Stimulated activated effector memory CD8-positive, alpha-beta T cell treated with anti-CD3 and anti-CD28 coated beads, Interleukin-12 subunit alpha, Interleukin-12 subunit beta, amount 100 ng/mL, for 72 hours (primary cell): ENCODE results near the gene MLH3.
A peak's percentile ranks its signal among the peaks of the same experiment; 100 is the strongest.
"Not testable (repeated sequence)": the region's sequence is repeated elsewhere in the genome, so short reads cannot be mapped to it uniquely, and the experiment has no call there.

ENCODE experiments used
- ATAC-seq: fragments of 150-1000 bp; cut with Tn5 transposase; 2 replicates; pipeline ENCODE4 v1.10.0; 2021
- DNase-seq, 2 donors: peaks; one replicate each; pipeline ENCODE4 v3.0.0; 2021 to 2022; ENCODE audit warnings: low spot score in 2 of 2
- H3K27ac Mint-ChIP-seq: one replicate; pipeline ENCODE4 v1.8.0; 2022; ENCODE audit warnings: mild to moderate bottlenecking, mixed read lengths
- H3K36me3 Mint-ChIP-seq: one replicate; pipeline ENCODE4 v1.8.0; 2022; ENCODE audit warnings: mild to moderate bottlenecking, mixed read lengths
- H3K4me1 Mint-ChIP-seq: one replicate; pipeline ENCODE4 v1.8.0; 2022; ENCODE audit warnings: mixed read lengths
- H3K4me3 Mint-ChIP-seq: one replicate; pipeline ENCODE4 v1.8.0; 2022; ENCODE audit warnings: mild to moderate bottlenecking, mixed read lengths
- H3K9me3 Mint-ChIP-seq: one replicate; pipeline ENCODE4 v1.8.0; 2022; ENCODE audit warnings: mixed read lengths

Gene MLH3

GRCh38 chr14:75023108-75023507 is 28.2 kb downstream of the MLH3 start:
- DNase-seq (no peak), ATAC-seq (no peak)
- Mint-ChIP-seq H3K4me1 (no peaks in the 10 kb centered on the region), H3K36me3 (peaks cover 44% of the 10 kb centered on the region), H3K27ac (no peak overlapping the region), H3K4me3 (no peak overlapping the region), H3K9me3 (no peaks in the 10 kb centered on the region)

- peaks cover 48% of the 10 kb centered on the region for H3K36me3 Mint-ChIP-seq
- H3K9me3 Mint-ChIP-seq: no peaks in the 10 kb centered on the region
- H3K4me3 Mint-ChIP-seq: no peak overlapping the region
- no peaks in the 10 kb centered on the region for H3K4me1 Mint-ChIP-seq
- H3K27ac Mint-ChIP-seq: no peak overlapping the region
- no peak for DNase-seq
- ATAC-seq: no peak
Observed at GRCh38 chr14:75022655-75023054, 28.6 kb downstream of the MLH3 start.

- no peak for DNase-seq
- H3K9me3 Mint-ChIP-seq: no peaks in the 10 kb centered on the region
- no peak overlapping the region for H3K4me3 Mint-ChIP-seq
- no peak overlapping the region for H3K27ac Mint-ChIP-seq
- H3K4me1 Mint-ChIP-seq: no peaks in the 10 kb centered on the region
- peaks cover 85% of the 10 kb centered on the region for H3K36me3 Mint-ChIP-seq
- ATAC-seq: no peak
Observed at GRCh38 chr14:75018694-75019093, 32.6 kb downstream of the MLH3 start.

GRCh38 chr14:75016815-75017214 is 34.5 kb downstream of the MLH3 start:
- Mint-ChIP-seq H3K4me3 (no peak overlapping the region), H3K9me3 (no peaks in the 10 kb centered on the region)

GRCh38 chr14:75015496-75015895 is 35.8 kb downstream of the MLH3 start:
- ATAC-seq (no peak), DNase-seq (no peak)
- H3K4me3 Mint-ChIP-seq: no peak overlapping the region
- H3K27ac Mint-ChIP-seq: no peak overlapping the region
- peaks cover 16% of the 10 kb centered on the region for H3K4me1 Mint-ChIP-seq
- peaks cover 80% of the 10 kb centered on the region for H3K36me3 Mint-ChIP-seq
- H3K9me3 Mint-ChIP-seq: no peaks in the 10 kb centered on the region

More at GRCh38 chr14:75016815-75017214, 34.5 kb downstream of the MLH3 start:
- ATAC-seq (no peak), DNase-seq (no peak)
- Mint-ChIP-seq H3K27ac (peak overlapping the region; percentile 23), H3K4me1 (peaks cover 3% of the 10 kb centered on the region), H3K36me3 (peaks cover 79% of the 10 kb centered on the region)

- H3K36me3 Mint-ChIP-seq: peaks cover 80% of the 10 kb centered on the region
- no peaks in the 10 kb centered on the region for H3K9me3 Mint-ChIP-seq
- DNase-seq (no peak), ATAC-seq (no peak)
- peak overlapping the region; percentile 84 for H3K27ac Mint-ChIP-seq
- peaks cover 17% of the 10 kb centered on the region for H3K4me1 Mint-ChIP-seq
- no peak overlapping the region for H3K4me3 Mint-ChIP-seq
Observed at GRCh38 chr14:75013290-75013689, 38.0 kb downstream of the MLH3 start.

- Mint-ChIP-seq H3K4me1 (peaks cover 23% of the 10 kb centered on the region), H3K9me3 (no peaks in the 10 kb centered on the region), H3K36me3 (peaks cover 80% of the 10 kb centered on the region), H3K27ac (peak overlapping the region; percentile 43), H3K4me3 (no peak overlapping the region)
- ATAC-seq: peak; percentile 96
- no peak for DNase-seq
Observed at GRCh38 chr14:75011356-75011994, 39.8 kb downstream of the MLH3 start.

- DNase-seq (no peak), ATAC-seq (no peak)
- no peaks in the 10 kb centered on the region for H3K9me3 Mint-ChIP-seq
- peaks cover 80% of the 10 kb centered on the region for H3K36me3 Mint-ChIP-seq
- no peak overlapping the region for H3K4me3 Mint-ChIP-seq
- H3K4me1 Mint-ChIP-seq: peaks cover 23% of the 10 kb centered on the region
- H3K27ac Mint-ChIP-seq: peak overlapping the region; percentile 13
Observed at GRCh38 chr14:75010472-75011093, 40.7 kb downstream of the MLH3 start.

GRCh38 chr14:75009176-75009575 is 42.1 kb downstream of the MLH3 start:
- H3K4me3 Mint-ChIP-seq: no peak overlapping the region
- ATAC-seq: no peak
- no peak overlapping the region for H3K27ac Mint-ChIP-seq

GRCh38 chr14:75005357-75005756 is 45.9 kb downstream of the MLH3 start:
- Mint-ChIP-seq H3K9me3 (no peaks in the 10 kb centered on the region), H3K27ac (peak overlapping the region; percentile 95), H3K4me3 (no peak overlapping the region), H3K4me1 (peaks cover 38% of the 10 kb centered on the region), H3K36me3 (peaks cover 80% of the 10 kb centered on the region)
- DNase-seq (no peak), ATAC-seq (no peak)

More at GRCh38 chr14:75009176-75009575, 42.1 kb downstream of the MLH3 start:
- Mint-ChIP-seq H3K36me3 (peaks cover 83% of the 10 kb centered on the region), H3K9me3 (no peaks in the 10 kb centered on the region), H3K4me1 (peaks cover 33% of the 10 kb centered on the region)
- DNase-seq: no peak

- H3K9me3 Mint-ChIP-seq: no peaks in the 10 kb centered on the region
- H3K4me3 Mint-ChIP-seq: peak overlapping the region; percentile 96
- no peak for ATAC-seq
- peak overlapping the region; percentile 95 for H3K27ac Mint-ChIP-seq
- peaks cover 61% of the 10 kb centered on the region for H3K36me3 Mint-ChIP-seq
- DNase-seq: no peak
- peaks cover 38% of the 10 kb centered on the region for H3K4me1 Mint-ChIP-seq
Observed at GRCh38 chr14:75003250-75004027, 47.8 kb downstream of the MLH3 start.

- Mint-ChIP-seq H3K27ac (peak within 1 kb of the TSS; percentile 95), H3K9me3 (no peaks in the 10 kb centered on the region), H3K4me3 (peak within 1 kb of the TSS; percentile 96), H3K4me1 (peaks cover 38% of the 10 kb centered on the region), H3K36me3 (peaks cover 52% of the 10 kb centered on the region)
- ATAC-seq (peak; percentile 99), DNase-seq (peak; percentile 95 to 99)
Observed at GRCh38 chr14:75002392-75003249, 48.6 kb downstream of the MLH3 start, which contains the start of gene EIF2B2. EIF2B2 (plus strand) TSS chr14:75002921; CDS start chr14:75002991, 70 bp downstream.

GRCh38 chr14:75001899-75002298 is 49.4 kb downstream of the MLH3 start:
- Mint-ChIP-seq H3K36me3 (peaks cover 45% of the 10 kb centered on the region), H3K4me3 (peak overlapping the region; percentile 96), H3K27ac (peak overlapping the region; percentile 95), H3K4me1 (peaks cover 32% of the 10 kb centered on the region), H3K9me3 (no peaks in the 10 kb centered on the region)
- DNase-seq: no peak
- ATAC-seq: no peak

GRCh38 chr14:75001261-75001660 is 50.0 kb downstream of the MLH3 start:
- Mint-ChIP-seq H3K9me3 (no peaks in the 10 kb centered on the region), H3K27ac (peak overlapping the region; percentile 95), H3K36me3 (peaks cover 39% of the 10 kb centered on the region), H3K4me3 (no peak overlapping the region), H3K4me1 (peaks cover 32% of the 10 kb centered on the region)
- ATAC-seq (no peak), DNase-seq (no peak)

GRCh38 chr14:74995781-74996180 is 55.5 kb downstream of the MLH3 start:
- H3K4me1 Mint-ChIP-seq: not testable (repeated sequence)

More at GRCh38 chr14:74995781-74996180, 55.5 kb downstream of the MLH3 start:
- not testable (repeated sequence) for H3K9me3 Mint-ChIP-seq, H3K27ac Mint-ChIP-seq, ATAC-seq, H3K4me3 Mint-ChIP-seq, DNase-seq, H3K36me3 Mint-ChIP-seq
